GM21360 (cell line): ENCODE data around the gene PREX1.
"Not testable (repeated sequence)": the region's sequence is repeated elsewhere in the genome, so short reads cannot be mapped to it uniquely, and the experiment has no call there.

ENCODE experiments used
- ATAC-seq: cut with Tn5 transposase; IDR thresholded peaks from one replicate; pipeline ENCODE4 v1.9.1; 2021; ENCODE audit warnings: mild to moderate bottlenecking, moderate library complexity; ENCODE audit not compliant: unreplicated experiment

PREX1 gene

GRCh38 chr20:48812600-48813445 is 15.0 kb downstream of the PREX1 start:
- ATAC-seq: no peak

- not testable (repeated sequence) for ATAC-seq
These were observed 15.7 kb downstream of the PREX1 start for GRCh38 chr20:48812114-48812513.

- ATAC-seq: no peak
These were observed 18.1 kb downstream of the PREX1 start for GRCh38 chr20:48809673-48810072.

- ATAC-seq: no peak
These were observed 19.3 kb downstream of the PREX1 start for GRCh38 chr20:48808382-48809034.

- ATAC-seq: no peak
These were observed 20.0 kb downstream of the PREX1 start for GRCh38 chr20:48807586-48808381.

GRCh38 chr20:48807051-48807450 is 20.7 kb downstream of the PREX1 start:
- ATAC-seq: no peak

- no peak for ATAC-seq
These were observed 22.1 kb downstream of the PREX1 start for GRCh38 chr20:48805716-48806115.

- ATAC-seq: no peak
These were observed 22.5 kb downstream of the PREX1 start for GRCh38 chr20:48805286-48805685.

GRCh38 chr20:48804300-48804980 is 23.4 kb downstream of the PREX1 start:
- ATAC-seq: no peak

- ATAC-seq: no peak
These were observed 24.4 kb downstream of the PREX1 start for GRCh38 chr20:48803176-48804053.

GRCh38 chr20:48802647-48803046 is 25.2 kb downstream of the PREX1 start:
- no peak for ATAC-seq

GRCh38 chr20:48802216-48802615 is 25.6 kb downstream of the PREX1 start:
- ATAC-seq: no peak

- no peak for ATAC-seq
These were observed 26.6 kb downstream of the PREX1 start for GRCh38 chr20:48801197-48801596.

- ATAC-seq: no peak
These were observed 27.6 kb downstream of the PREX1 start for GRCh38 chr20:48800177-48800576.

GRCh38 chr20:48799328-48800105 is 28.3 kb downstream of the PREX1 start:
- no peak for ATAC-seq

GRCh38 chr20:48797850-48798747 is 29.7 kb downstream of the PREX1 start:
- no peak for ATAC-seq

- ATAC-seq: no peak
These were observed 30.4 kb downstream of the PREX1 start for GRCh38 chr20:48797275-48797825.

- no peak for ATAC-seq
These were observed 32.1 kb downstream of the PREX1 start for GRCh38 chr20:48795732-48796131.
